ENCODE measurements around the gene NT5C.

The NT5C gene

DNA sequence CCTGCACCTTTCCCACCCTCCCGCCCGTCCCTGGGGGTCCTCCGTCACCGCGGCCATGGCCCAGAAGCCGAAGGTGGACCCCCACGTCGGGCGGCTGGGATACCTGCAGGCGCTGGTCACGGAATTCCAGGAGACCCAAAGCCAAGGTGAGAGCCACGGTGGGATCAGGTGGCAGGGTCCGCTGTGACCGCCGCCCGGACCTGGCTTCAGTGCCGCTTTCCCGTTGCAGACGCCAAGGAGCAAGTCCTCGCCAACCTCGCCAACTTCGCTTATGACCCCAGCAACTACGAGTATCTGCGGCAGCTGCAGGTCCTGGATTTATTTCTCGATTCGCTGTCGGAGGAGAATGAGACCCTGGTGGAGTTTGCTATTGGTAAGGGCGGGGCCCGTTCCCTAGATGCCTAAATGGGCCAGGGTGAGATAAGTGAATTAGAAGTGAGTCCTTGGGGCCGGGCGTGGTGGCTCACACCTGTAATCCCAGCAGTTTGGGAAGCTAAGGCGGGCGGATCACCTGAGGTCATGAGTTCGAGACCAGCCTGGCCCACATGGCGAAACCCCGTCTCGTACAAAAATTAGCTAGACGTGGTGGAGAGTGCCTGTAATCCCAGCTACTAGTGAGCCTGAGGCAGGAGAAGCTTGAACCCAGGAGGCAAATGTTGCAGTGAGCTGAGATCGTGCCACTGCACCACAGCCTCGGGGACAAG, 21.2 kb downstream of the NT5C start:
- Histone ChIP-seq H3K9ac (ENCODE audit: low read depth, low read length) (peak overlapping the region; percentile 24), H3K4me3 (ENCODE audit: low read depth, low read length) (peak overlapping the region; percentile 76), H3K36me3 (ENCODE audit: control insufficient read depth, insufficient read depth, low read length) (no peaks in the 10 kb centered on the region), H3K4me1 (ENCODE audit: control insufficient read depth, insufficient read depth, low read length) (no peaks in the 10 kb centered on the region), H3K9me3 (ENCODE audit: control insufficient read depth, insufficient read depth, low read length) (no peaks in the 10 kb centered on the region), H3K27me3 (ENCODE audit: control insufficient read depth, insufficient read depth, low read length) (no peaks in the 10 kb centered on the region)

- Histone ChIP-seq H3K9me3 (ENCODE audit: control insufficient read depth, insufficient read depth, low read length) (no peaks in the 10 kb centered on the region), H3K4me1 (ENCODE audit: control insufficient read depth, insufficient read depth, low read length) (no peaks in the 10 kb centered on the region)
Observed at GRCh38 chr17:75109407-75110233, 21.9 kb downstream of the NT5C start, which contains the start of gene ARMC7. Gene ARMC7 (plus strand): TSS chr17:75109969. CDS start chr17:75110289, 320 bp downstream.

GRCh38 chr17:75109046-75109406, 22.5 kb downstream of the NT5C start:
- Histone ChIP-seq H3K9ac (ENCODE audit: low read depth, low read length) (no peak overlapping the region), H3K4me3 (ENCODE audit: low read depth, low read length) (peak overlapping the region; percentile 76), H3K27me3 (ENCODE audit: control insufficient read depth, insufficient read depth, low read length) (no peaks in the 10 kb centered on the region), H3K36me3 (ENCODE audit: control insufficient read depth, insufficient read depth, low read length) (peaks cover 5% of the 10 kb centered on the region), H3K9me3 (ENCODE audit: control insufficient read depth, insufficient read depth, low read length) (no peaks in the 10 kb centered on the region), H3K4me1 (ENCODE audit: control insufficient read depth, insufficient read depth, low read length) (no peaks in the 10 kb centered on the region)

More at GRCh38 chr17:75109407-75110233, 21.9 kb downstream of the NT5C start, which contains the start of gene ARMC7:
- H3K4me3 ChIP-seq (ENCODE audit: low read depth, low read length): peak within 1 kb of the TSS; percentile 76
- no peaks in the 10 kb centered on the region for H3K27me3 ChIP-seq (ENCODE audit: control insufficient read depth, insufficient read depth, low read length)
- peak within 1 kb of the TSS; percentile 73 for H3K9ac ChIP-seq (ENCODE audit: low read depth, low read length)
- peaks cover 2% of the 10 kb centered on the region for H3K36me3 ChIP-seq (ENCODE audit: control insufficient read depth, insufficient read depth, low read length)

DNA sequence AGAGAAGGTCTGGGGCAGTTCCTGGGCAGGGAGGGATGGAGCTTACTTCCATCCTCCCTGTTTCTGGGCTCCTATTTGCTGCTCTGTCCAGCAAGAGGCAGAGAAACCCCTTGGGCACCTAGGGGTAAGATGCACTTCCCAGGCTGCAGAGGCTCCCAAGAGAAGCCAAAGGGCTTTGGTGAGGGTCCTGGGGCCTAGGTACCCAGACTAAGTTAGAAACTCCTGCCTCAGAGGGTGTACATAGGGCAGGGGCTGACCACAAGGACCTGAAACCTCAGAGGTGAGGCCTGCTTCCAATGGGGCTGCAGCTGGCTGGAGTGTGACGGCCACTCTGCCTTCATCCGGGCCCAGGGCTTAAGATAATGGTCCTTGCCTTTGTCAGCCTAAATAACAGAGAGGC, 23.3 kb downstream of the NT5C start:
- Histone ChIP-seq H3K36me3 (ENCODE audit: control insufficient read depth, insufficient read depth, low read length) (peaks cover 7% of the 10 kb centered on the region), H3K9me3 (ENCODE audit: control insufficient read depth, insufficient read depth, low read length) (no peaks in the 10 kb centered on the region), H3K9ac (ENCODE audit: low read depth, low read length) (no peak overlapping the region), H3K4me3 (ENCODE audit: low read depth, low read length) (no peak overlapping the region), H3K4me1 (ENCODE audit: control insufficient read depth, insufficient read depth, low read length) (no peaks in the 10 kb centered on the region), H3K27me3 (ENCODE audit: control insufficient read depth, insufficient read depth, low read length) (no peaks in the 10 kb centered on the region)

GRCh38 chr17:75105126-75106080, 26.1 kb downstream of the NT5C start:
- Histone ChIP-seq H3K27me3 (ENCODE audit: control insufficient read depth, insufficient read depth, low read length) (no peaks in the 10 kb centered on the region), H3K9me3 (ENCODE audit: control insufficient read depth, insufficient read depth, low read length) (no peaks in the 10 kb centered on the region), H3K36me3 (ENCODE audit: control insufficient read depth, insufficient read depth, low read length) (peaks cover 12% of the 10 kb centered on the region), H3K4me3 (ENCODE audit: low read depth, low read length) (no peak overlapping the region), H3K4me1 (ENCODE audit: control insufficient read depth, insufficient read depth, low read length) (peaks cover 3% of the 10 kb centered on the region), H3K9ac (ENCODE audit: low read depth, low read length) (no peak overlapping the region)

GRCh38 chr17:75103601-75104554, 27.7 kb downstream of the NT5C start:
- no peaks in the 10 kb centered on the region for H3K27me3 ChIP-seq (ENCODE audit: control insufficient read depth, insufficient read depth, low read length)

DNA sequence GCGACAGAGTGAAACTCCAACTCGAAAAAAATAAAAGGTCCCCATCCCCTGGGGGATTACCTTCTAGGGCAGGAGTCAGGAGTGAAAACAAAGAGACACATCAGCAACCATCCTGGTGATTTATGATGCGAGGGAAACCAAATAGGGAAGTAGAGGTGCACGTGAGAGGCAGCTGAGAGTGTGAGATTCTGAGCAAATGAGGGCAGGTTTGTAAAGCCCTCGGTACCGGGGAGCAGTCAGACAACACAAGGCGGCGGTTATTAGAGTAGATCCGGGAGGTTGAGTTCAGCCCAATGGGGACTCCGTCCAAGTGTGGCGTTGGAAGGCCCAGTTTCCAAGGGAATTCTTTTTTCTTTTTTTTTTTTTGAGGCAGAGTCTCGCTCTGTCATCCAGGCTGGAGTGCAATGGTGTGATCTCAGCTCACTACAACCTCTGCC, 29.1 kb downstream of the NT5C start:
- Histone ChIP-seq H3K36me3 (ENCODE audit: control insufficient read depth, insufficient read depth, low read length) (peaks cover 25% of the 10 kb centered on the region), H3K27me3 (ENCODE audit: control insufficient read depth, insufficient read depth, low read length) (no peaks in the 10 kb centered on the region), H3K9ac (ENCODE audit: low read depth, low read length) (no peak overlapping the region), H3K4me1 (ENCODE audit: control insufficient read depth, insufficient read depth, low read length) (peaks cover 3% of the 10 kb centered on the region), H3K9me3 (ENCODE audit: control insufficient read depth, insufficient read depth, low read length) (no peaks in the 10 kb centered on the region), H3K4me3 (ENCODE audit: low read depth, low read length) (no peak overlapping the region)

More at GRCh38 chr17:75103601-75104554, 27.7 kb downstream of the NT5C start:
- Histone ChIP-seq H3K9ac (ENCODE audit: low read depth, low read length) (no peak overlapping the region), H3K4me1 (ENCODE audit: control insufficient read depth, insufficient read depth, low read length) (peaks cover 3% of the 10 kb centered on the region), H3K4me3 (ENCODE audit: low read depth, low read length) (no peak overlapping the region), H3K36me3 (ENCODE audit: control insufficient read depth, insufficient read depth, low read length) (peaks cover 22% of the 10 kb centered on the region), H3K9me3 (ENCODE audit: control insufficient read depth, insufficient read depth, low read length) (no peaks in the 10 kb centered on the region)

DNA sequence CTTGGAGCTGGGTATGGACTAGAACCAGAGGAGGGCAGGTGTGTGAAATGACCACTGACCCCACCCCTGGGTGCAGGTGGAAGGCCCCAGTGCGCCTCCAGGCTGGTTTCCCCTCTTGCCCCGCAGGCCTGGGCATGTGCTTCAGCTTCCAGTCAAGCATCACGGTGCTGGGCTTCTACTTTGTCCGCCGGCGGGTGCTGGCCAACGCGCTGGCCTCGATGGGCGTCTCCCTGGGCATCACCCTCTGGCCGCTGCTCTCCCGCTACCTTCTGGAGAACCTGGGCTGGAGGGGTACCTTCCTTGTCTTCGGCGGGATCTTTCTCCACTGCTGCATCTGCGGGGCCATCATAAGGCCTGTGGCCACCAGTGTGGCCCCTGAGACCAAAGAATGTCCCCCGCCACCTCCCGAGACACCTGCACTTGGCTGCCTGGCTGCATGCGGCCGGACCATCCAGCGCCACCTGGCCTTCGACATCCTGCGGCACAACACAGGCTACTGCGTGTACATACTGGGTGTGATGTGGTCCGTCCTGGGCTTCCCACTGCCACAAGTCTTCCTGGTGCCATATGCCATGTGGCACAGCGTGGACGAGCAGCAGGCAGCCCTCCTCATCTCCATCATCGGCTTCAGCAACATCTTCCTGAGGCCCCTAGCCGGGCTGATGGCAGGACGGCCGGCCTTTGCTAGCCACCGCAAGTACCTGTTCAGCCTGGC, 31.5 kb downstream of the NT5C start:
- peaks cover 25% of the 10 kb centered on the region for H3K36me3 ChIP-seq (ENCODE audit: control insufficient read depth, insufficient read depth, low read length)
- H3K4me1 ChIP-seq (ENCODE audit: control insufficient read depth, insufficient read depth, low read length): peaks cover 3% of the 10 kb centered on the region
- H3K27me3 ChIP-seq (ENCODE audit: control insufficient read depth, insufficient read depth, low read length): no peaks in the 10 kb centered on the region
- H3K9ac ChIP-seq (ENCODE audit: low read depth, low read length): no peak overlapping the region
- no peaks in the 10 kb centered on the region for H3K9me3 ChIP-seq (ENCODE audit: control insufficient read depth, insufficient read depth, low read length)
- H3K4me3 ChIP-seq (ENCODE audit: low read depth, low read length): no peak overlapping the region

GRCh38 chr17:75098861-75099260, 32.7 kb downstream of the NT5C start:
- Histone ChIP-seq H3K4me3 (ENCODE audit: low read depth, low read length) (no peak overlapping the region), H3K9ac (ENCODE audit: low read depth, low read length) (no peak overlapping the region), H3K4me1 (ENCODE audit: control insufficient read depth, insufficient read depth, low read length) (peaks cover 3% of the 10 kb centered on the region), H3K36me3 (ENCODE audit: control insufficient read depth, insufficient read depth, low read length) (peaks cover 18% of the 10 kb centered on the region), H3K27me3 (ENCODE audit: control insufficient read depth, insufficient read depth, low read length) (no peaks in the 10 kb centered on the region), H3K9me3 (ENCODE audit: control insufficient read depth, insufficient read depth, low read length) (no peaks in the 10 kb centered on the region)

DNA sequence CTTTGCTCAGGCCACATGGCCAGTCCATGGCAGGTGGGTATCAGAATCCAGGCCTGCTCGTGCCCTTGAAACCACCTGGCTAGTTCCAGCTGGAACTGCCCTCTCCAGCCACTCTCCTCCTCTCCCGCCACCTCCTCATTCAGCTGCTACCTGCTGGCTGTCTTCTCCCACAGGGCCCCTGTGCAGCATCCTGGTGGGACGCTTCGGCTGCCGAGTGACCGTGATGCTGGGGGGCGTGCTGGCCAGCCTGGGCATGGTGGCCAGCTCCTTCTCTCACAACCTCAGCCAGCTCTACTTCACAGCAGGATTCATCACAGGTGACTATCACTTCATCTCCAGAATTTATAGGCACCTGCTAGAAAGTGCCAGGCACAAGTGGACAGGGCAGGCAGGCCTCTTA, 33.7 kb downstream of the NT5C start:
- Histone ChIP-seq H3K27me3 (ENCODE audit: control insufficient read depth, insufficient read depth, low read length) (no peaks in the 10 kb centered on the region), H3K9ac (ENCODE audit: low read depth, low read length) (no peak overlapping the region), H3K9me3 (ENCODE audit: control insufficient read depth, insufficient read depth, low read length) (no peaks in the 10 kb centered on the region), H3K36me3 (ENCODE audit: control insufficient read depth, insufficient read depth, low read length) (peaks cover 18% of the 10 kb centered on the region), H3K4me3 (ENCODE audit: low read depth, low read length) (no peak overlapping the region), H3K4me1 (ENCODE audit: control insufficient read depth, insufficient read depth, low read length) (peaks cover 3% of the 10 kb centered on the region)

Data from iPS-15b (cell line).